Thoracic aorta (tissue), 2 donors: Measurements from ENCODE around the gene GOLGA6L24. TPM values are rescaled to one million over a fixed set of nuclear protein-coding genes. Genes with fewer than 3 reads are reported as not detected.
"Not testable (repeated sequence)": the region's sequence is repeated elsewhere in the genome, so short reads cannot be mapped to it uniquely, and the experiment has no call there.

ENCODE experiments used
- ATAC-seq: fragments of 150-250 bp; one replicate; pipeline ENCODE4 v1.8.0; 2017; ENCODE audit warnings: low read depth; ENCODE audit not compliant: insufficient number of reproducible peaks, low FRiP score
- DNase-seq: peaks from one replicate; pipeline ENCODE4 v3.0.0-alpha.2; 2020; ENCODE audit warnings: low spot score
- H3K27ac ChIP-seq, 2 donors: fragments of 200-600 bp; sonication (generic); 1 replicate in 1 of 2; 2 replicates in 1 of 2; pipeline ENCODE4 v1.5.1; 2016; ENCODE audit warnings: mild to moderate bottlenecking in 2 of 2, moderate library complexity in 2 of 2
- H3K27me3 ChIP-seq: fragments of 200-600 bp; sonication (generic); replicated peaks from 2 replicates; pipeline ENCODE4 v1.6.0; 2016; ENCODE audit warnings: mild to moderate bottlenecking; ENCODE audit not compliant: insufficient read depth
- H3K36me3 ChIP-seq: fragments of 200-600 bp; sonication (generic); one replicate; pipeline ENCODE4 v1.5.1; 2016
- H3K4me1 ChIP-seq, 2 donors: fragments of 200-600 bp; sonication (generic); 1 replicate in 1 of 2; 2 replicates in 1 of 2; pipeline versions ENCODE4 v1.5.1 to v1.6.0; 2016; ENCODE audit warnings: low read depth in 2 of 2, mild to moderate bottlenecking in 1 of 2; ENCODE audit not compliant: control insufficient read depth in 1 of 2
- H3K4me3 ChIP-seq: fragments of 200-600 bp; sonication (generic); 2 replicates; pipeline ENCODE4 v1.5.1; 2016; ENCODE audit warnings: mild to moderate bottlenecking
- H3K9me3 ChIP-seq: fragments of 200-600 bp; sonication (generic); 2 replicates; pipeline ENCODE4 v1.5.1; 2016
- total RNA-seq, 2 donors: library from RNA; depleted of rRNA; stranded (reverse); fragments of >200 nt; gene quantifications; one replicate each; pipeline versions ENCODE4 v1.1.0 to v1.2.3, GENCODE V29; 2016

Gene GOLGA6L24
- total RNA-seq, 2 donors from 2014 or later, result not detected

- H3K4me3 ChIP-seq, H3K4me1 ChIP-seq, DNase-seq, H3K9me3 ChIP-seq, H3K27ac ChIP-seq, H3K27me3 ChIP-seq, ATAC-seq, H3K36me3 ChIP-seq: not testable (repeated sequence)
These were observed 47.4 kb downstream of the GOLGA6L24 start for GRCh38 chr15:28310454-28310853.

GRCh38 chr15:28308718-28309117, 49.2 kb downstream of the GOLGA6L24 start:
- not testable (repeated sequence) for DNase-seq, H3K36me3 ChIP-seq

More at GRCh38 chr15:28308718-28309117, 49.2 kb downstream of the GOLGA6L24 start:
- H3K4me3 ChIP-seq, H3K9me3 ChIP-seq, H3K27me3 ChIP-seq, ATAC-seq, H3K4me1 ChIP-seq, H3K27ac ChIP-seq: not testable (repeated sequence)

Other genes starting within 250 kb of the GOLGA6L24 start
- 10 to 100 TPM; 50.9 to 62.0 TPM for gene HERC2, start 35.9 kb downstream of the GOLGA6L24 start, total RNA-seq
- not detected for gene GOLGA8F, start 20.6 kb upstream of the GOLGA6L24 start, total RNA-seq
- gene GOLGA8G, start 174.9 kb upstream of the GOLGA6L24 start, total RNA-seq, result not detected
- gene GOLGA6L25, start 195.5 kb upstream of the GOLGA6L24 start, total RNA-seq, result not detected